A673 (cell line): ENCODE data around the gene TMEM240.

ENCODE experiments used
- CTCF ChIP-seq: fragments of 300-800, 200-600 bp; sonication (generic); conservative IDR thresholded peaks from 2 replicates; pipeline ENCODE4 v1.5.1; 2017; ENCODE audit warnings: low read depth, mild to moderate bottlenecking, antibody characterized with exemption, low read length, moderate library complexity, mixed read lengths
- EZH2 ChIP-seq: fragments of 200-600 bp; sonication (generic); IDR thresholded peaks from 2 replicates; pipeline ENCODE4 v1.6.1; 2017; ENCODE audit warnings: borderline replicate concordance, low read depth, mild to moderate bottlenecking, mixed read lengths, antibody characterized with exemption, low read length; ENCODE audit not compliant: poor library complexity, severe bottlenecking

- no peak for TF ChIP-seq EZH2
- TF ChIP-seq CTCF = no peak
These were observed 5.7 kb upstream of the TMEM240 start for GRCh38 chr1:1545946-1546737.
